Measurements from ENCODE around the gene PLEKHA6. TPM values are rescaled to one million over a fixed set of nuclear protein-coding genes. Genes with fewer than 3 reads are reported as not detected.

Gene PLEKHA6
- total and polyA plus RNA-seq, 8 donors, result 9.5 to 23.8 (median 15.0) TPM

DNA sequence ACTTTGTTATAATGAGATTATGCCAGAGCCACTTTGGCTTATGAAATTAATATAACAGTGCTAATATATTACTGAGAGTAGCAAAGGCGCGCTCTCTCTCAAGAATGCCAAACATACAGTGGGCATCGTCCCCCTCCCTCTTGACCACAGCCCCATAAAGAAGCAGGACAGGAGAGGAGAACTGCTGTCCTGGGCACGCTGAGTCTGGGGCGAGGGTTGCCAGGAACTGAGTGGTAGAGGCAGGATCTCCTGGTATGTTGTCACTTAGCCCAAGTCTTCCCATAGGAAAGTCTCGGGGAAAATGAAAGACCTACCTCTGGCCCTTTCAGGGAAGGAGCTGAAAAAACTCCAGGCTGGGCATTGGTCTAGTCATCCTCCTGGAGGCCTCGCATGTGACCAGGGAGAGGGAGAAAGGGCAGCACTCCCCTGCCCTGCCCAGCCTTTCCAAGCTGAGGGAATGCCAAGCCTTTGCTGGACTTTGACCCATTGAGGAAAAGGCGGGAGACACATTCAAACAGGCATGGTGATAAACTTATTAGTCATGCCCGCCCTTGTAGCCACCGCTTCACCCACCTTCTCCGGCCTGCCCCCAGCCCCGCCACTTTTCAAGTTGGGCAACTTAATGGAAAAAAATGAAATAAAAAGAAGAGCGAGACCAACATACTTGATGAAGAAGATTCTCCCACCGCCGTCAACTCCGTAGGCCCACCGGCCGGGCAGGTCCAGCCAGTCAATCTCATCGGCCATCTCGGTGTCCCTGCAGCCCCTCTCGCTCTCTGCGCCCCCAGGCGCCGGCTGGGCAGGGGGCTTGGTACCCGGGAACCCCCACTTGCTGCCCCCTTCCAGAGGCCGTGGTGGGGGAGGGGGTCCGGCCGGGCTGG lies 17.4 kb upstream of the PLEKHA6 start:
- Histone ChIP-seq H3K27me3 (no peaks in the 10 kb centered on the region), H3K4me3 (peak overlapping the region; percentile 8 to 54 (median 36)), H3K9me3 (no peaks in the 10 kb centered on the region), H3K4me1 (peaks cover 8 to 15% (median 10%) of the 10 kb centered on the region in 3 donors), H3K27ac (peak overlapping the region; percentile 18 to 77 (median 56)), H3K36me3 (no peaks in the 10 kb centered on the region)
- ATAC-seq (peak; percentile 92 to 95 (median 94)), FAIRE-seq (peak; percentile 5), DNase-seq (peak; percentile 75 to 96 (median 92))
- TF ChIP-seq, protein P1, sequence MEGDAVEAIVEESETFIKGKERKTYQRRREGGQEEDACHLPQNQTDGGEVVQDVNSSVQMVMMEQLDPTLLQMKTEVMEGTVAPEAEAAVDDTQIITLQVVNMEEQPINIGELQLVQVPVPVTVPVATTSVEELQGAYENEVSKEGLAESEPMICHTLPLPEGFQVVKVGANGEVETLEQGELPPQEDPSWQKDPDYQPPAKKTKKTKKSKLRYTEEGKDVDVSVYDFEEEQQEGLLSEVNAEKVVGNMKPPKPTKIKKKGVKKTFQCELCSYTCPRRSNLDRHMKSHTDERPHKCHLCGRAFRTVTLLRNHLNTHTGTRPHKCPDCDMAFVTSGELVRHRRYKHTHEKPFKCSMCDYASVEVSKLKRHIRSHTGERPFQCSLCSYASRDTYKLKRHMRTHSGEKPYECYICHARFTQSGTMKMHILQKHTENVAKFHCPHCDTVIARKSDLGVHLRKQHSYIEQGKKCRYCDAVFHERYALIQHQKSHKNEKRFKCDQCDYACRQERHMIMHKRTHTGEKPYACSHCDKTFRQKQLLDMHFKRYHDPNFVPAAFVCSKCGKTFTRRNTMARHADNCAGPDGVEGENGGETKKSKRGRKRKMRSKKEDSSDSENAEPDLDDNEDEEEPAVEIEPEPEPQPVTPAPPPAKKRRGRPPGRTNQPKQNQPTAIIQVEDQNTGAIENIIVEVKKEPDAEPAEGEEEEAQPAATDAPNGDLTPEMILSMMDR (IDR thresholded peaks at IDR 0.05), result no peak
- WGBS, 2 donors, result 17% methylated on average over 25 to 28 of the region's 28 CpGs
- intact Hi-C loops (cut with DNase I), result no loop called here

DNA sequence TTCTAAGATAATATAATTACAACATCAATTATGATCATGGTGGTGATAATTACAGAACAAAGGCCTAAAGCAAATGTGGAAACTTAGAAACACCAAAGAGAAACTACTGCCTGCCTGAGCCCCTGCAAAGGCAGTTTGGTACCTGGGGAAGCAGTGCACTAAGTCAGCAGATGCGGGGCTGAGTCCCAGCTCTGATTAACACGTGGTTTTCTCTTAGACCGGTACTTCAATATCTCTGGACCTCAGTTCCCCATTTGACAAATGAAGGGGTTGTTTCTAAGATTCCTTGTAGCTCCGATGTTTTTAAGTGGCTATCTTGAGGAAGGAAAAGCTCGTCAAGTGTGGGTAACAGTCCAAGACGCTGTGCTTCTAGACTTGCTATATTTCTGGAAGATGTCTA lies 16.7 kb upstream of the PLEKHA6 start:
- DNase-seq, result no peak
- intact Hi-C loops (cut with DNase I), result no loop called here
- no peak for ATAC-seq
- TF ChIP-seq, protein P1 (IDR thresholded peaks at IDR 0.05), result no peak
- Histone ChIP-seq H3K27ac (peak overlapping the region in 3 of 4 donors; percentile 38 to 77 (median 66)), H3K36me3 (no peaks in the 10 kb centered on the region), H3K27me3 (no peaks in the 10 kb centered on the region), H3K9me3 (no peaks in the 10 kb centered on the region), H3K4me3 (no peak overlapping the region), H3K4me1 (peaks cover 7 to 15% (median 10%) of the 10 kb centered on the region in 3 donors)
- WGBS, 2 donors, result 61 to 69% methylated on average over 6 of the region's 6 CpGs
- no peak for FAIRE-seq

DNA sequence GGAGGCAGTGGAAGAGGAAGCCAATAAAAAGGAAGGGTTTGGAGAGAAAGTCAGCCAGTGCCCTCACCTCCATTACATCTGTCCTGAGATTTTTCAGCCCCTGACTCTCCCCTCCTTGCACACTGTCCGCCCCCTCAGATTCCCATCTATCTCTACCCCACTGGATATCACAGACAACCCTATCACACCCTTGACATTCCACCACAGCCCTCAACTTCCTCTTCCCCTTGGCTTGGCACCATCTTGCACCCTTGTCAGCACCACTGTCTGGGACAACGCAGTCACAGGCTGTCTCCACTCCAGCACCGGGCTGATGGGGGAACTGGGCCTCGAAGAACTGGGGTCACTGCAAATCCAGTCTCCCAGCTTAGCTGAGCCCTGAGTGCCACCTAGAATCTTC lies 14.2 kb upstream of the PLEKHA6 start:
- TF ChIP-seq, protein P1 (IDR thresholded peaks at IDR 0.05), result no peak
- H3K9me3 ChIP-seq, result no peaks in the 10 kb centered on the region
- DNase-seq, result no peak
- 91 to 93% methylated on average over 4 of the region's 4 CpGs for WGBS, 2 donors
- H3K36me3 ChIP-seq, result no peaks in the 10 kb centered on the region
- no peak overlapping the region for H3K4me3 ChIP-seq
- peaks cover 4 to 15% (median 7%) of the 10 kb centered on the region in 3 donors for H3K4me1 ChIP-seq
- intact Hi-C loops (cut with DNase I), result no loop called here
- no peak overlapping the region for H3K27ac ChIP-seq
- no peaks in the 10 kb centered on the region for H3K27me3 ChIP-seq
- no peak for FAIRE-seq
- no peak for ATAC-seq

DNA sequence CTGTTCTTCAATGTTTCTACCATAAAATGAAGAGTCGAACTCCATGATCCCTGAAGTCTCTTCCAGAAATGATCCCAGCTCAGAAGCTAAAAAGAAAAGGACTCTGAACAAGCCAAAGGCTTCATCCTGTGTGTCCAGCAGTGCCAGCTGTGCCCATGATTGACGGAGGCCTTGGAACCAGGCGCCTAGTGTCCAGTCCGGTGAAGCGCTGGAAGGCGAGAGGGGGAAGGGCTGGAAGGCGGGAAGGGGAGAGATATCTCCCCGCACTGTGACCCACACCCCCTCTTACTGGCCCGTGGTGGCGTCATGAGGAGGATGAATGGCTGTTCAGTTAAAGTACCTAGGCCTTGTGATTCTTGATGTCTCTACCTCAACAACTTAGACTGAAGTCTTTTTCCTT lies 10.4 kb upstream of the PLEKHA6 start:
- ATAC-seq (no peak), DNase-seq (no peak), FAIRE-seq (no peak)
- no peak overlapping the region for H3K27ac ChIP-seq
- intact Hi-C loops (cut with DNase I), result no loop called here
- no peaks in the 10 kb centered on the region for H3K9me3 ChIP-seq
- 69 to 77% methylated on average over 10 of the region's 10 CpGs for WGBS, 2 donors
- no peaks in the 10 kb centered on the region for H3K27me3 ChIP-seq
- TF ChIP-seq, protein P1 (IDR thresholded peaks at IDR 0.05), result no peak
- H3K36me3 ChIP-seq, result no peaks in the 10 kb centered on the region
- no peaks in the 10 kb centered on the region for H3K4me1 ChIP-seq
- H3K4me3 ChIP-seq, result no peak overlapping the region
